Endothelial cell of umbilical vein (primary cell): ENCODE results near the gene ZNF598. TPM values are rescaled to one million over a fixed set of nuclear protein-coding genes. Genes with fewer than 3 reads are reported as not detected.

Experiments
- BruUV-seq: library from RNA; stranded (reverse); fragments of 400-500 nt; replicated peaks from 2 replicates; lab custom pipeline; 2021; lab: Mats Ljungman, UMichigan
- CTCF ChIA-PET: fragments of 300-600, 350-600 bp; sonication (Branson Sonifier 250); formaldehyde crosslinking; loops from one replicate; lab custom pipeline; 2021; ENCODE audit warnings: antibody characterized with exemption, inconsistent platforms; lab: Charles Lee
- POLR2A ChIA-PET: fragments of 300-600, 350-600 bp; sonication (Branson Sonifier 250); formaldehyde crosslinking; loops from one replicate; lab custom pipeline; 2021; ENCODE audit warnings: antibody characterized with exemption, inconsistent platforms; lab: Charles Lee
- DNase-seq: peaks from one replicate; pipeline ENCODE4 v3.0.0-alpha.2; 2011; ENCODE audit warnings: low read depth, low spot score
- FAIRE-seq: peaks from 2 replicates; lab custom pipeline; 2011; peaks lifted over from hg19 to GRCh38; lab: Jason Lieb, UNC
- H2AFZ ChIP-seq: 2 replicates; pipeline ENCODE4 v1.6.0; 2012; ENCODE audit warnings: low read depth, low read length, control low read depth, inconsistent platforms
- H3K27ac ChIP-seq: 2 replicates; pipeline ENCODE4 v1.5.1; 2011; ENCODE audit warnings: low read depth, mild to moderate bottlenecking, control low read depth, low read length, moderate library complexity; ENCODE audit not compliant: insufficient read depth
- H3K27me3 ChIP-seq, 2 experiments: 2 replicates each; pipeline versions ENCODE4 v1.6.0 to v1.6.1; 2011; ENCODE audit warnings: low read length in 2 of 2, mixed read lengths in 1 of 2; ENCODE audit not compliant: control insufficient read depth in 2 of 2, insufficient read depth in 2 of 2
- H3K36me3 ChIP-seq, 2 experiments: 2 replicates in 1 of 2; 3 replicates in 1 of 2; pipeline ENCODE4 v1.5.1; 2011; ENCODE audit warnings: low read length in 2 of 2, mild to moderate bottlenecking in 1 of 2, moderate library complexity in 1 of 2; ENCODE audit not compliant: control insufficient read depth in 2 of 2, insufficient read depth in 2 of 2; ENCODE audit errors: extremely low read depth in 1 of 2
- H3K4me1 ChIP-seq: 3 replicates; pipeline ENCODE4 v1.5.1; 2011; ENCODE audit warnings: mild to moderate bottlenecking, low read length; ENCODE audit not compliant: control insufficient read depth, insufficient read depth; ENCODE audit errors: extremely low read depth
- H3K4me2 ChIP-seq: 2 replicates; pipeline ENCODE4 v1.6.1; 2011; ENCODE audit warnings: low read length, control low read depth, mixed read lengths; ENCODE audit not compliant: insufficient read depth
- H3K4me3 ChIP-seq, 3 experiments: fragments of 200-600 bp in 1 of 3; sonication (generic), shearing (Covaris generic) in 1 of 3; replicated peaks in 1 of 3; 2 replicates each; pipeline ENCODE4 v1.5.1; 2011 to 2016; ENCODE audit warnings: control low read depth in 3 of 3, low read length in 3 of 3, mild to moderate bottlenecking in 2 of 3, inconsistent platforms in 1 of 3, low read depth in 1 of 3, moderate library complexity in 1 of 3; ENCODE audit not compliant: insufficient read depth in 1 of 3
- H3K79me2 ChIP-seq: 2 replicates; pipeline ENCODE4 v1.6.0; 2012; ENCODE audit warnings: low read length, inconsistent platforms; ENCODE audit not compliant: control insufficient read depth, insufficient read depth
- H3K9ac ChIP-seq: replicated peaks from 2 replicates; pipeline ENCODE3; 2011; ENCODE audit warnings: low read length, control low read depth; ENCODE audit not compliant: insufficient read depth; ENCODE audit errors: extremely low read depth
- H3K9me1 ChIP-seq: replicated peaks from 3 replicates; pipeline ENCODE4 v1.6.0; 2011; ENCODE audit warnings: mild to moderate bottlenecking, low read length; ENCODE audit not compliant: control insufficient read depth, insufficient read depth; ENCODE audit errors: extremely low read depth
- H3K9me3 ChIP-seq: replicated peaks from 2 replicates; pipeline ENCODE4 v1.5.1; 2012; ENCODE audit warnings: low read length, inconsistent platforms; ENCODE audit not compliant: control insufficient read depth, insufficient read depth
- H4K20me1 ChIP-seq: replicated peaks from 2 replicates; pipeline ENCODE3; 2011; ENCODE audit warnings: mild to moderate bottlenecking, low read length; ENCODE audit not compliant: control insufficient read depth, insufficient read depth; ENCODE audit errors: extremely low read depth
- EZH2 ChIP-seq: IDR thresholded peaks from 2 replicates; pipeline ENCODE4 v1.6.1; 2012; ENCODE audit warnings: borderline replicate concordance, low read depth, mild to moderate bottlenecking, moderate library complexity, low read length, inconsistent platforms; ENCODE audit not compliant: severe bottlenecking
- FOS ChIP-seq: IDR thresholded peaks from 2 replicates; pipeline ENCODE4 v1.6.1; 2011; ENCODE audit warnings: mild to moderate bottlenecking, low read length, moderate library complexity, borderline replicate concordance; ENCODE audit not compliant: insufficient read depth
- GATA2 ChIP-seq: IDR thresholded peaks from 2 replicates; pipeline ENCODE4 v1.7.0; 2011; ENCODE audit warnings: low read depth, mild to moderate bottlenecking, moderate library complexity, mixed read lengths, low read length; ENCODE audit not compliant: insufficient read length, insufficient read depth
- MYC ChIP-seq: IDR thresholded peaks from one replicate; pipeline ENCODE4 v1.6.1; 2011; ENCODE audit warnings: mild to moderate bottlenecking, low read depth, low read length
- POLR2A ChIP-seq: IDR thresholded peaks from 2 replicates; pipeline ENCODE4 v1.6.1; 2012; ENCODE audit warnings: low read depth, mild to moderate bottlenecking, control low read depth, low read length
- POLR2AphosphoS5 ChIP-seq: IDR thresholded peaks from 2 replicates; pipeline ENCODE4 v1.6.1; 2012; ENCODE audit warnings: low read depth, mild to moderate bottlenecking, control low read depth, low read length, moderate library complexity; ENCODE audit not compliant: insufficient read depth
- dilution Hi-C: fragments of 300-500 bp; cut with MboI; formaldehyde crosslinking; loops from one replicate; pipeline ENCODE4 v1.15.0; 2019; ENCODE audit warnings: low sequenced_read_pairs; ENCODE audit not compliant: extremely low pct_ligation_motif_present
- intact Hi-C: fragments of 100-400 bp; cut with micrococcal nuclease; formaldehyde crosslinking; loops from one replicate; pipeline ENCODE4 v1.10.0; 2022
- polyA plus RNA-seq, 4 experiments: library from polyadenylated mRNA; depleted of rRNA in 3 of 4; stranded (reverse) in 3 of 4; unstranded in 1 of 4; fragments of >200 nt; gene quantifications; 2 replicates each; pipeline versions ENCODE4 v1.2.1 to v1.2.3, GENCODE V29; 2011 to 2012; ENCODE audit warnings: missing spikeins in 1 of 4
- total RNA-seq: library from RNA; stranded (reverse); gene quantifications from 2 replicates; pipeline ENCODE4 v1.2.3, GENCODE V29; 2021
- TF ChIP-seq, protein P1 (sequence below): IDR thresholded peaks from 2 replicates; pipeline ENCODE4 v1.6.1; 2011; ENCODE audit not compliant: insufficient read depth, insufficient read length
- TF ChIP-seq, protein P2 (sequence below), 2 donors: IDR thresholded peaks; 1 replicate in 1 of 2; 2 replicates in 1 of 2; pipeline ENCODE4 v1.5.1; 2011; ENCODE audit warnings: low read length in 2 of 2, mild to moderate bottlenecking in 2 of 2, moderate library complexity in 2 of 2, control low read depth in 1 of 2, inconsistent platforms in 1 of 2, low read depth in 1 of 2; ENCODE audit not compliant: insufficient read depth in 1 of 2; ENCODE audit errors: extremely low read depth in 1 of 2

ZNF598 gene
- total and polyA plus RNA-seq, 2 donors (not counting 3 experiments of a cell fraction or from before 2014, with no cell fraction given): 43.3 to 67.0 TPM

DNA sequence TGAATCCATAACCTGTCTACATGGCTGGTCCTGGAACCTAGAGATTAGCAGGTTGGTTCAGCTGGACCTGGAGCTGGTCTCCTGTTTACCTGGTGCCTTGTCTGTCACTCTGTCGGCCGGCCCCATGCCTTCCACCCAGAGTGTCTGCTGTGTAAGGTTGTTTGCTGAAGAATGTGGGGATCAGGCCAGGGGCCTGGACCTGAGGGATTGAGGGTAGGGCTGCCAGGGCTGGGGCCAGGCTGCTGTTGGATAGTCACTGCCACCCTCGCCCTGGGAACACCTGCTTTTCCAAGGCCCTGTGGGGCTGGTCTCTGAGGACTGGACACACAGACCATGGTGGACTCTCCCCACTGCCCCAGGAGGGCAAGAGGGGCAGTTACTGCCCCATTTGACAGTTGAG, 18.5 kb upstream of the ZNF598 start:
- dilution Hi-C loops (loop anchor here (25.0 kb wide), 1 partner anchor 134 kb away; the partner anchor contains the start of gene TRAF7), intact Hi-C loops (no loop called here)
- Histone ChIP-seq H3K27ac (no peak overlapping the region), H3K4me1 (peaks cover 39% of the 10 kb centered on the region), H3K9me1 (no peaks in the 10 kb centered on the region), H3K9me3 (no peaks in the 10 kb centered on the region), H3K9ac (no peak overlapping the region), H3K79me2 (peaks cover 15% of the 10 kb centered on the region), H3K4me2 (peak overlapping the region; percentile 16), H3K36me3 (no peaks in the 10 kb centered on the region), H3K27me3 (no peaks in the 10 kb centered on the region), H3K4me3 (peak overlapping the region in 1 of 3 experiments; percentile 20), H2AFZ (no peak overlapping the region), H4K20me1 (no peaks in the 10 kb centered on the region)
- TF ChIP-seq FOS (no peak), GATA2 (no peak), POLR2A (no peak), EZH2 (no peak), MYC (no peak), POLR2AphosphoS5 (no peak)
- TF ChIP-seq, protein P1, sequence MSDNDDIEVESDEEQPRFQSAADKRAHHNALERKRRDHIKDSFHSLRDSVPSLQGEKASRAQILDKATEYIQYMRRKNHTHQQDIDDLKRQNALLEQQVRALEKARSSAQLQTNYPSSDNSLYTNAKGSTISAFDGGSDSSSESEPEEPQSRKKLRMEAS: no peak
- TF ChIP-seq, protein P2, sequence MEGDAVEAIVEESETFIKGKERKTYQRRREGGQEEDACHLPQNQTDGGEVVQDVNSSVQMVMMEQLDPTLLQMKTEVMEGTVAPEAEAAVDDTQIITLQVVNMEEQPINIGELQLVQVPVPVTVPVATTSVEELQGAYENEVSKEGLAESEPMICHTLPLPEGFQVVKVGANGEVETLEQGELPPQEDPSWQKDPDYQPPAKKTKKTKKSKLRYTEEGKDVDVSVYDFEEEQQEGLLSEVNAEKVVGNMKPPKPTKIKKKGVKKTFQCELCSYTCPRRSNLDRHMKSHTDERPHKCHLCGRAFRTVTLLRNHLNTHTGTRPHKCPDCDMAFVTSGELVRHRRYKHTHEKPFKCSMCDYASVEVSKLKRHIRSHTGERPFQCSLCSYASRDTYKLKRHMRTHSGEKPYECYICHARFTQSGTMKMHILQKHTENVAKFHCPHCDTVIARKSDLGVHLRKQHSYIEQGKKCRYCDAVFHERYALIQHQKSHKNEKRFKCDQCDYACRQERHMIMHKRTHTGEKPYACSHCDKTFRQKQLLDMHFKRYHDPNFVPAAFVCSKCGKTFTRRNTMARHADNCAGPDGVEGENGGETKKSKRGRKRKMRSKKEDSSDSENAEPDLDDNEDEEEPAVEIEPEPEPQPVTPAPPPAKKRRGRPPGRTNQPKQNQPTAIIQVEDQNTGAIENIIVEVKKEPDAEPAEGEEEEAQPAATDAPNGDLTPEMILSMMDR (IDR thresholded peaks at IDR 0.05; ENCODE audit: extremely low read depth in 1 of 2, insufficient read depth in 1 of 2, low read depth in 1 of 2, low read length in 2 of 2): no peak
- ChIA-PET POLR2A (interaction anchor here (1.5 kb wide), 1 partner anchor 127 kb away, joined by 6 read pairs; the partner anchor contains the start of gene TRAF7), CTCF (interaction anchor here (0.9 to 2.0 kb wide), 5 partner anchors 16 to 112 kb away, joined by 3 to 18 read pairs (median 4); partner anchors contain the start of genes NTHL1 and TSC2)
- BruUV-seq: no TSS peak
- FAIRE-seq: peak; percentile 8
- no peak for DNase-seq
